Activated CD8-positive, alpha-beta memory T cell treated with anti-CD3 and anti-CD28 coated beads, Interleukin-2, amount 10 ng/mL, durations not matched to agents 7 days and 5 days (primary cell): ENCODE data around the gene PMCH. TPM values are rescaled to one million over a fixed set of nuclear protein-coding genes. Genes with fewer than 3 reads are reported as not detected.
A peak's percentile ranks its signal among the peaks of the same experiment; 100 is the strongest.
"Not testable (repeated sequence)": the region's sequence is repeated elsewhere in the genome, so short reads cannot be mapped to it uniquely, and the experiment has no call there.

ENCODE experiments used
- ATAC-seq: fragments of 150-1000 bp; cut with Tn5 transposase; one replicate; pipeline ENCODE4 v1.10.0; 2021; ENCODE audit warnings: moderate library complexity
- CTCF ChIA-PET: fragments of 350-600 bp; sonication (Branson Sonifier 250); formaldehyde crosslinking; loops from one replicate; lab custom pipeline; 2021; ENCODE audit warnings: antibody characterized with exemption; lab: Charles Lee
- DNase-seq: peaks from one replicate; pipeline ENCODE4 v3.0.0-alpha.2; 2020
- H3K27ac Mint-ChIP-seq: one replicate; pipeline ENCODE4 v1.8.0; 2021; ENCODE audit warnings: mild to moderate bottlenecking, mixed read lengths
- H3K27me3 Mint-ChIP-seq: one replicate; pipeline ENCODE4 v1.8.0; 2021; ENCODE audit warnings: mixed read lengths
- H3K36me3 Mint-ChIP-seq: one replicate; pipeline ENCODE4 v1.8.0; 2021; ENCODE audit warnings: mild to moderate bottlenecking, mixed read lengths
- H3K4me1 Mint-ChIP-seq: one replicate; pipeline ENCODE4 v1.8.0; 2021; ENCODE audit warnings: mixed read lengths
- H3K4me3 Mint-ChIP-seq: one replicate; pipeline ENCODE4 v1.8.0; 2021; ENCODE audit warnings: mild to moderate bottlenecking, moderate library complexity, mixed read lengths
- H3K9me3 Mint-ChIP-seq: one replicate; pipeline ENCODE4 v1.8.0; 2022; ENCODE audit warnings: low read depth, mixed read lengths
- total RNA-seq, 2 experiments: library from RNA; stranded (reverse); gene quantifications; one replicate each; pipeline ENCODE4 v1.2.3, GENCODE V29; 2021

Gene PMCH
- total RNA-seq, 2 experiments from 2014 or later, result 0.53 to 9.6 TPM

- no peak overlapping the region for H3K27ac Mint-ChIP-seq
- no peaks in the 10 kb centered on the region for H3K27me3 Mint-ChIP-seq
- no peaks in the 10 kb centered on the region for H3K9me3 Mint-ChIP-seq
- peaks cover 21% of the 10 kb centered on the region for H3K36me3 Mint-ChIP-seq
- CTCF ChIA-PET, result interaction anchor here (0.8 kb wide), 1 partner anchor 9 kb away, joined by 3 read pairs; no protein-coding TSS in a partner anchor
- H3K4me1 Mint-ChIP-seq, result no peaks in the 10 kb centered on the region
- ATAC-seq, result no peak
- no peak overlapping the region for H3K4me3 Mint-ChIP-seq
- DNase-seq, result no peak
These were observed 23.5 kb downstream of the PMCH start for GRCh38 chr12:102174117-102174516.

DNA sequence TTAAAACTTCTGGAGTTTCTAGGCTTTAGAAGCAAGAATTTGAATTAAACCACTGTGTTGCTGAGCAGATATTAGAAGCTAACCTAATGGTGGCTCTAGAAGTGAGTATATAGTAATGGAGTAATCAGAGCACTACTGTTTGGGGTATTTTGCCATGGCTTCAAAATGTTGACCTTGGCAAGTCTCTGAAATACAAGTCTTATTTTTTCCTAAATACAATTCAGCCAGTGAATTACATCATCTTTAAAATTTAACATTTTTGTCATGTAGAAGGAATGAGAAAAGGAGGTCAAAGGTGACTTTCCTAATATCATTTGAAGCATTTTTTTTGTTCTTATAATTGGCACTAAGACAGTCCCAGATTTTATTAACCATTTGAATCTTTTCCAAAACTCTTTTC lies 25.2 kb downstream of the PMCH start:
- Mint-ChIP-seq H3K4me1 (peaks cover 9% of the 10 kb centered on the region), H3K36me3 (peaks cover 26% of the 10 kb centered on the region), H3K9me3 (no peaks in the 10 kb centered on the region), H3K27me3 (no peaks in the 10 kb centered on the region), H3K27ac (no peak overlapping the region), H3K4me3 (no peak overlapping the region)
- ATAC-seq (no peak), DNase-seq (no peak)
- CTCF ChIA-PET, result no interaction called here

- Mint-ChIP-seq H3K36me3 (peaks cover 26% of the 10 kb centered on the region), H3K4me3 (no peak overlapping the region), H3K4me1 (peaks cover 12% of the 10 kb centered on the region), H3K27ac (no peak overlapping the region), H3K9me3 (no peaks in the 10 kb centered on the region), H3K27me3 (no peaks in the 10 kb centered on the region)
- no peak for ATAC-seq
- no peak for DNase-seq
- CTCF ChIA-PET, result no interaction called here
These were observed 25.7 kb downstream of the PMCH start for GRCh38 chr12:102171951-102172350.

GRCh38 chr12:102169922-102170621 lies 27.6 kb downstream of the PMCH start:
- peaks cover 15% of the 10 kb centered on the region for H3K4me1 Mint-ChIP-seq
- no peak overlapping the region for H3K4me3 Mint-ChIP-seq

DNA sequence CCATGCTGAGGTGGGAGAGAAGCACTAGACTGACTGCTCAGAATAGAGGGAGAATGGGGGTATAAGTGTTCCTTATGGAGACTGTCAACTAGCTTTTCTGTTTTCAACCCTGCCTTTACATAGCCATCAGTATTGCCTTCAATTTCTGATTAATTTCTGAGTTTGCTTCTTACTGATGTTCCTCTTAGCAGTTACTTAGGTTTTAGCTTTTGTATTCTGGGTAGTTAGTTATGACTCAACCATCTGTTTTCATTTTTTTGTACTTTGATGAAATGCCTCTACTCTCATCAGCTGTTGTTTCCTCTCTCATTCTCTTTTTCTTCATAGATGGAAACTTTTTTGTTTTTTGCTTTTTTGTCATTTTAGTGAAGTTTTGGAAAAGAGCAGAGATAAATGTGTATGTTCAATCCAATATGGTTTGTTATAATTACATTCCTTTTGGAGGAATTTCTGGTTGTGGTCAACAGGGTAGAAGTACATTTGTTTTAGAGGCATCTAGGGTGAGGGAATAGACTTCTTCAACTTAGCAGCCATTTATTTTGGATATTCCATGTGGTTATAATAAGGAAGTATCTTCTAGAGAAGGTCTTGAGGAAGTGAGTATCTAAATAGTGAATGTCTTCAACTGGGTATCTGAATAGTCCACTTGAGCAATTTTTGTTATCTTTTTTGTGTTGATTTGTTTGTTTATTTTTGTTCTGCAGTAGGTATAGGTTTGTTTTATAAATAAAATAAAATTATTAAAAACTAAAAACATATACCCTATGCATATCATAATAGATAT lies 29.6 kb downstream of the PMCH start:
- no peaks in the 10 kb centered on the region for H3K27me3 Mint-ChIP-seq
- ATAC-seq (peak; percentile 78), DNase-seq (no peak)
- H3K4me3 Mint-ChIP-seq, result no peak overlapping the region
- CTCF ChIA-PET, result interaction anchor here (0.6 to 2.2 kb wide), 2 partner anchors 86 to 316 kb away, joined by 3 to 15 read pairs; no protein-coding TSS in a partner anchor
- peak overlapping the region; percentile 33 for H3K27ac Mint-ChIP-seq
- H3K36me3 Mint-ChIP-seq, result peaks cover 30% of the 10 kb centered on the region
- no peaks in the 10 kb centered on the region for H3K9me3 Mint-ChIP-seq
- H3K4me1 Mint-ChIP-seq, result peaks cover 15% of the 10 kb centered on the region

More at GRCh38 chr12:102169922-102170621, 27.6 kb downstream of the PMCH start:
- Mint-ChIP-seq H3K27ac (no peak overlapping the region), H3K9me3 (no peaks in the 10 kb centered on the region), H3K36me3 (peaks cover 34% of the 10 kb centered on the region), H3K27me3 (no peaks in the 10 kb centered on the region)
- CTCF ChIA-PET, result interaction anchor here (0.7 to 2.3 kb wide), 8 partner anchors 9 to 570 kb away, joined by 3 to 15 read pairs (median 4); no protein-coding TSS in a partner anchor
- no peak for DNase-seq
- peak; percentile 51 for ATAC-seq

DNA sequence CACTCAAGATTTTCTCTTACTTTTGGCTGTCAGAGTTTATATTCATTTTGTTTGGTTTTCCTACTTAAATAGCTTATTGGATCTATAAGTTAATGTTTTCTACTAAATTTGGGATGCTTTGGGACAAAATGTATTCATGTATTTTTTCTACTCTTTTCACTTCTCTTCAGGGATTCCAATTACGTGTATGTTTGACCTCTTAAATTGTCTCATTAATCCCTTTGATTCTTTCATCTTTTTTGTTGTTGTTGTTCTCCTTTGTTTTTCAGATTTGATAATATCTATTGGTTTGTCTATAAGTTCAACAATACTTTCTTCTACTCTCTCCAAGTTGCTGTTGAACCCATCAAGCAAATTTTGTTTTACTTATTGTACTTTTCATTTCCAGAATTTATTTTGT lies 34.2 kb downstream of the PMCH start:
- peaks cover 15% of the 10 kb centered on the region for H3K4me1 Mint-ChIP-seq
- H3K9me3 Mint-ChIP-seq, result no peaks in the 10 kb centered on the region
- no peaks in the 10 kb centered on the region for H3K27me3 Mint-ChIP-seq
- DNase-seq (no peak), ATAC-seq (no peak)
- H3K4me3 Mint-ChIP-seq, result no peak overlapping the region
- CTCF ChIA-PET, result no interaction called here
- peaks cover 21% of the 10 kb centered on the region for H3K36me3 Mint-ChIP-seq
- H3K27ac Mint-ChIP-seq, result no peak overlapping the region

GRCh38 chr12:102155206-102155605 lies 42.4 kb downstream of the PMCH start:
- not testable (repeated sequence) for H3K27me3 Mint-ChIP-seq, H3K27ac Mint-ChIP-seq, H3K4me1 Mint-ChIP-seq, ATAC-seq, H3K4me3 Mint-ChIP-seq, H3K9me3 Mint-ChIP-seq, DNase-seq
- CTCF ChIA-PET, result interaction anchor here (1.6 kb wide), 1 partner anchor 32 kb away, joined by 3 read pairs; no protein-coding TSS in a partner anchor
- H3K36me3 Mint-ChIP-seq, result peaks cover 38% of the 10 kb centered on the region

- H3K27me3 Mint-ChIP-seq, H3K9me3 Mint-ChIP-seq, H3K27ac Mint-ChIP-seq, CTCF ChIA-PET, H3K4me1 Mint-ChIP-seq, DNase-seq, ATAC-seq, H3K4me3 Mint-ChIP-seq: not testable (repeated sequence)
- peaks cover 42% of the 10 kb centered on the region for H3K36me3 Mint-ChIP-seq
These were observed 50.5 kb downstream of the PMCH start for GRCh38 chr12:102147062-102147587.

Other genes with a start within 250 kb of the PMCH start
- gene WASHC3, start 135.8 kb downstream of the PMCH start, total RNA-seq, result 10 to 100 TPM; 32.4 to 36.8 TPM
- 10 to 100 TPM; 56.7 to 74.1 TPM for gene NUP37, start 77.7 kb downstream of the PMCH start, total RNA-seq
- 10 to 100 TPM; 27.2 to 33.5 TPM for gene PARPBP, start 77.7 kb downstream of the PMCH start, total RNA-seq